AG04449 (cell line): ENCODE measurements around the gene RYK.

ENCODE experiments used
- CTCF ChIA-PET: fragments of 350-600 bp; formaldehyde crosslinking; extraction: SDS; loops from one replicate; lab custom pipeline; 2021; ENCODE audit warnings: antibody characterized with exemption; lab: Yijun Ruan, JAX
- POLR2A ChIA-PET: fragments of 400-600, 350-600 bp; formaldehyde crosslinking; extraction: SDS; loops from one replicate; lab custom pipeline; 2020; ENCODE audit warnings: antibody characterized with exemption, inconsistent platforms; lab: Yijun Ruan, JAX
- DNase-seq: peaks from one replicate; pipeline ENCODE4 v3.0.0-alpha.2; 2010; ENCODE audit warnings: low read depth, low spot score
- H3K4me3 ChIP-seq: 2 replicates; pipeline ENCODE4 v1.5.1; 2011; ENCODE audit warnings: low read depth, mild to moderate bottlenecking, control low read depth, low read length
- TF ChIP-seq, protein P1 (sequence below): IDR thresholded peaks from one replicate; pipeline ENCODE4 v1.5.1; 2011; ENCODE audit warnings: mild to moderate bottlenecking, moderate library complexity, low read length, control low read depth, inconsistent platforms; ENCODE audit not compliant: insufficient read depth; ENCODE audit errors: missing control alignments

The RYK gene

DNA sequence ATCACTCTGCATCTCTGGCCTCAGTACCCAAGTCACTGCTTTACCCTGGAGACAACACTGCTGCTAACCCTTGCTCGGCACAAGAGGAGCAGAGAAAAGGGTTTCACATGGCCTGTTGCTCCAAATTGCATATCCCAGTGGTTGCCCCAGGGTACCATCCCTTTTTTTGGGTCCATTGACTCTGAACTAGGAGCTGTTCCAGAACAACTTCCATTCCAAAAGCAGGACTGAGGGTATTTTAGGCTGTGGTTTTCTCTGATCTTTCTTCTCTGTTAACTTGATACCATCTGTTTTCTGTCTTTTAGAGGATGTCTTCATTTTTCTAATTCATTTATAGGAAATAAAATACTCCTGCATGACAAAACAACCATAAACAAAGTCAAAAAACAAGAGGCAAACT is 17.3 kb upstream of the RYK start:
- TF ChIP-seq, protein P1, sequence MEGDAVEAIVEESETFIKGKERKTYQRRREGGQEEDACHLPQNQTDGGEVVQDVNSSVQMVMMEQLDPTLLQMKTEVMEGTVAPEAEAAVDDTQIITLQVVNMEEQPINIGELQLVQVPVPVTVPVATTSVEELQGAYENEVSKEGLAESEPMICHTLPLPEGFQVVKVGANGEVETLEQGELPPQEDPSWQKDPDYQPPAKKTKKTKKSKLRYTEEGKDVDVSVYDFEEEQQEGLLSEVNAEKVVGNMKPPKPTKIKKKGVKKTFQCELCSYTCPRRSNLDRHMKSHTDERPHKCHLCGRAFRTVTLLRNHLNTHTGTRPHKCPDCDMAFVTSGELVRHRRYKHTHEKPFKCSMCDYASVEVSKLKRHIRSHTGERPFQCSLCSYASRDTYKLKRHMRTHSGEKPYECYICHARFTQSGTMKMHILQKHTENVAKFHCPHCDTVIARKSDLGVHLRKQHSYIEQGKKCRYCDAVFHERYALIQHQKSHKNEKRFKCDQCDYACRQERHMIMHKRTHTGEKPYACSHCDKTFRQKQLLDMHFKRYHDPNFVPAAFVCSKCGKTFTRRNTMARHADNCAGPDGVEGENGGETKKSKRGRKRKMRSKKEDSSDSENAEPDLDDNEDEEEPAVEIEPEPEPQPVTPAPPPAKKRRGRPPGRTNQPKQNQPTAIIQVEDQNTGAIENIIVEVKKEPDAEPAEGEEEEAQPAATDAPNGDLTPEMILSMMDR = no peak
- DNase-seq = no peak
- H3K4me3 ChIP-seq = no peak overlapping the region
- ChIA-PET POLR2A (no interaction called here), CTCF (interaction anchor here (1.4 kb wide), 1 partner anchor 10 kb away, joined by 3 read pairs; no protein-coding TSS in a partner anchor)

DNA sequence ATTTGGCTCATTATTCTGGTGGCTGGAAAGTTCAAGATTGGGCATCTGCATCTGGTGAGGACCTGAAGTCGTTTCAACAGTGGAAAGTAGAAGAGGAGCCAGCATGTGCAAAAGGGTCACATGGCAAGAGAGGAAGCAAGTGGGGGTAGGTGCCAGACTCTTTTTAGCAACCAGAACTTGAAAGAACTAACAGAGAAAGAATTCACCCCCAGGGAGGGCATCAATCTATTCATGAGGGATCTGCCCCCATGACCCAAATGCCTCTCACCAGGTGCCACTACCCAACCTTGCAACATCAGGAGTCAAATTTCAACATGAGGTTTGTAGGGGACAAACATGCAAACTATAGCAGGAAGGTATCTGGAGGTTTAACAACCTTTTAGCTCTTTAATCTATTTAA is 10.3 kb upstream of the RYK start:
- DNase-seq = no peak
- CTCF ChIA-PET = interaction anchor here (1.2 to 1.3 kb wide), 2 partner anchors 11 to 49 kb away, joined by 3 to 9 read pairs; no protein-coding TSS in a partner anchor
- TF ChIP-seq, protein P1 = no peak
- no peak overlapping the region for H3K4me3 ChIP-seq
- POLR2A ChIA-PET = no interaction called here

DNA sequence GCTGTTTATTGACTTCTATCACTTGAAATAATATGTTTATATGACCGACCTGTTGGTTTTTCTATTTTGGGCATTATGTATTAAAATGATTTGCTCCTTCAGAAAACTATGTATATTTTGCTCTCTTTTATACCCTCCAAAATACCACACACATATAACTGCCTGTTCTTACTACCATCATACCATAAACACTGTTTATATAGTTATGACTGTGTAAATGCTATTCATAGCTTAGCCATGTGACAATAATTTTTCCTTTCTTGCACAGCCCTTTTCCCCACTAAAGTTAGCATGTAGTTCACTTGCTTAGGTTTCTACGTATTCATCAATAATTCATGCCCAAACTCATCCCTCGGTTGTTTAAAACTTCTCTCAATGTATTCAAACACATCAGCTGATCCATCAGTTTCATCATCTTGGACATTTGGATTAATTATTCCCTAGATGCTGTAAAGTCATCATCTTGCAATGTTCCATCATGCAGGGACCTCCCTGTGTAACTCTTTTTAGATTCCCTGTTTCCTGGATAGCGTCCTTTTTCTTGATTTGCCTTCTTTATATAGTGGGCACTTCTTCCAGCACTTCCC is 8.2 kb upstream of the RYK start:
- CTCF ChIA-PET = interaction anchor here (1.3 to 2.0 kb wide), 2 partner anchors 11 to 47 kb away, joined by 4 read pairs; no protein-coding TSS in a partner anchor
- POLR2A ChIA-PET = no interaction called here
- DNase-seq = no peak
- TF ChIP-seq, protein P1 = no peak
- H3K4me3 ChIP-seq = no peak overlapping the region

DNA sequence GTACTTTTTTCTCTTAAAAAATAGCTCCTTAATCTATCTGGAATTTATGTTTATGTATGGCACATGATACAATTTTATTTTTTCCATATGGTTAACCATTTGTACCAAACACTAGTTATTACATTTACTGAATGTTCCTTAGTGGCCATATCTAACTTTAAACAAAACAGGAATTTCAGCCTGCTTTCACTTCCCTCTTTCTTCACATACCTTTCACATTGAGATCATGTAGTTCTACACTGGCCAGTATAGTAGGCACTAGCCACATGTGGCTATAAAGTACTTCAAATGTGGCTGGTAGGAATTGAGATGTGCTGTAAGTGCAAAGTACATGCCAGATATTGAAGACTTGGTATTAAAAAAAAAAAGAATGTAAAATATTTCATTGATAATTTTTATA is 4.7 kb upstream of the RYK start:
- CTCF ChIA-PET = interaction anchor here (1.2 to 1.3 kb wide), 2 partner anchors 43 to 58 kb away, joined by 3 to 4 read pairs; no protein-coding TSS in a partner anchor

DNA sequence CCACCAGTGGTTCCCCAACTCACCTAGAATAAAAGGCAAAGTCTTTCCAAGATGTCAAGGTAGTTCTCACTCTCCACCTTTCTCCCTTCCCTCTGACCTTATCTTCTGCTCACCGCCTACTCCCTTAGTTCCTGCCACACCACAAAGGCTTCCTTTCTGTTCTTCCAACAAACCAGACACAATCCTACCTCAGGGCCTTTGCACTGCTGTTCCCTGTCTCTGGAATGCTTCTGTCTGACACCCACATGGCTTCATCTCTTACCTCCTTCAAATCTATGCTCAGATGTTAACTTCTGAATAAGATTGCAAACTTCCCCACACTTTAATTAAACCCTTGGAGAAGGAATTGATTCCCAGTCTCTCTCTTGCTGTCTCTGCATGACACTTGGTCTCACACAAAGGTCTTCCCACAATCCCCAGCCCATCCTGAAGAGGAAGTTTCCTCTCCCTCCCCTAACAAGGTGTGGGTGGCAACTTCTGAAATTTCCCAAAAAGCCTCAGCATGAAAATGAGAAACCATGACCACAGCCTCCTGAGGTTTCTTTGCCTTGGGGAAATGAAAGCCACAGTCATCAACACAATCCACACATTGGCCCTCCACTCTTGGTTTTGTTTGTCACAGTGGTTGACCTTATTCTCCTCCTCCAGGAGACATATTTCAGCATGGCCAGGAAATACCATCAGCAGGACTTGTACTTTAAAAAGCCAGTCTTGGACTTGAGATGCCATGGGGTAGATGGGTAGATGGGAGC is 3.0 kb upstream of the RYK start:
- TF ChIP-seq, protein P1 = no peak
- POLR2A ChIA-PET = no interaction called here
- no peak overlapping the region for H3K4me3 ChIP-seq
- no peak for DNase-seq
- CTCF ChIA-PET = interaction anchor here (0.8 to 1.3 kb wide), 2 partner anchors 12 to 56 kb away, joined by 3 to 4 read pairs; no protein-coding TSS in a partner anchor

More for the DNA sequence above, 4.7 kb upstream of the RYK start:
- H3K4me3 ChIP-seq = no peak overlapping the region
- POLR2A ChIA-PET = no interaction called here
- TF ChIP-seq, protein P1 = no peak
- DNase-seq = no peak

DNA sequence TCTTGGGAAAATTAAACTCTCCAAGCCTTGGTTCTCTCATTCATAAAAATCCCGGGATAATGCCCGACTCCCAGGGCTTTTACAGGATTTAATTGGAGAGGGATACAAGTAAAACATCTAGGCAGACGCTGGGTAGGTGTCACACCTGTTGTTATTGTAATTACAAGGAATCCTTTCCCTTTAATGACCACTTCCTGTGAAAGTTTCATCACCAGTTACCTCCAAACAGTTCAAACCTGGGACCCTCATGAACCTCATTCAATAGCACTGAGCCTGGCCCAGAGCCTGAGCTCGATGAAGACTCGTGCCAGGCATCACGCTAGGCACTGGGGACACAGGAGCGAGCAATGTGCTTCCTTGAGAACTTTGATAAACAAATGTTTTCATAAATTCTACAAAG is 2.1 kb upstream of the RYK start:
- DNase-seq = no peak
- POLR2A ChIA-PET = no interaction called here
- CTCF ChIA-PET = interaction anchor here (0.7 to 0.8 kb wide), 2 partner anchors 11 to 15 kb away, joined by 3 to 4 read pairs; no protein-coding TSS in a partner anchor
- H3K4me3 ChIP-seq = no peak overlapping the region
- TF ChIP-seq, protein P1 = no peak
